Measurements from ENCODE around the gene AGTRAP.

DNA sequence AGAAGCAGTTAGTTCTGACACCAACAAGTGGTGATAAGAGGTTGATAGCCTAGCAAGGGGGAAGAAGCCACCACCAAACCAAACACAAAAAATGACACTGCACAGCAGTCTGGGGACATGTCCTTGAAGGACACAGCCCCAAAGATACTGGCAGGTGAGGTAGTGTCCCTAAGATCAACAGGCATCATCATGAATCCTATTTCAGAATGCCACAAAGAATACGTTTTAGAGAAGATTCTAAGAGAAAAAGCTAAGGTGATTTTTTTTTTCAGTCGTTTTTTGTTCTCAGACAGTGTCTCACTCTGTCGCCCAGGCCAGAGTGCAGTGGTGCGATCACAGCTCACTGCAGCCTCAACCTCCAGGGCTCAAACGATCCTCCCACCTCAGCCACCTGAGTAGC lies 50.2 kb downstream of the AGTRAP start:
- TF ChIP-seq, protein P1, sequence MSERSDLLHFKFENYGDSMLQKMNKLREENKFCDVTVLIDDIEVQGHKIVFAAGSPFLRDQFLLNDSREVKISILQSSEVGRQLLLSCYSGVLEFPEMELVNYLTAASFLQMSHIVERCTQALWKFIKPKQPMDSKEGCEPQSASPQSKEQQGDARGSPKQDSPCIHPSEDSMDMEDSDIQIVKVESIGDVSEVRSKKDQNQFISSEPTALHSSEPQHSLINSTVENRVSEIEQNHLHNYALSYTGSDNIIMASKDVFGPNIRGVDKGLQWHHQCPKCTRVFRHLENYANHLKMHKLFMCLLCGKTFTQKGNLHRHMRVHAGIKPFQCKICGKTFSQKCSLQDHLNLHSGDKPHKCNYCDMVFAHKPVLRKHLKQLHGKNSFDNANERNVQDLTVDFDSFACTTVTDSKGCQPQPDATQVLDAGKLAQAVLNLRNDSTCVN (tag by site-specific recombination; optimal IDR thresholded peaks at IDR 0.05), result no peak
- TF ChIP-seq RBAK (tag by site-specific recombination; IDR thresholded peaks at IDR 0.05), result no peak
- TF ChIP-seq CTCF (tag by site-specific recombination; IDR thresholded peaks at IDR 0.05), result no peak
- TF ChIP-seq ZNF324 (tag by site-specific recombination; IDR thresholded peaks at IDR 0.05), result no peak
- no peak for TF ChIP-seq ZNF292 (tag by site-specific recombination; IDR thresholded peaks at IDR 0.05; ENCODE audit: borderline replicate concordance, low read depth)
- no peak for TF ChIP-seq HOXD13 (CRISPR knock-in tag; IDR thresholded peaks at IDR 0.05; ENCODE audit: borderline replicate concordance)
- no peak for TF ChIP-seq ZBTB49 (tag by site-specific recombination; IDR thresholded peaks at IDR 0.05; ENCODE audit: low read depth)
- TF ChIP-seq ZNF121 (tag by site-specific recombination; IDR thresholded peaks at IDR 0.05), result no peak
- TF ChIP-seq YY1 (tag by site-specific recombination; IDR thresholded peaks at IDR 0.05), result no peak
